ENCODE data around the gene DEFB125. TPM values are rescaled to one million over a fixed set of nuclear protein-coding genes. Genes with fewer than 3 reads are reported as not detected.

The DEFB125 gene
- total and polyA plus RNA-seq, 12 donors, result not detected

DNA sequence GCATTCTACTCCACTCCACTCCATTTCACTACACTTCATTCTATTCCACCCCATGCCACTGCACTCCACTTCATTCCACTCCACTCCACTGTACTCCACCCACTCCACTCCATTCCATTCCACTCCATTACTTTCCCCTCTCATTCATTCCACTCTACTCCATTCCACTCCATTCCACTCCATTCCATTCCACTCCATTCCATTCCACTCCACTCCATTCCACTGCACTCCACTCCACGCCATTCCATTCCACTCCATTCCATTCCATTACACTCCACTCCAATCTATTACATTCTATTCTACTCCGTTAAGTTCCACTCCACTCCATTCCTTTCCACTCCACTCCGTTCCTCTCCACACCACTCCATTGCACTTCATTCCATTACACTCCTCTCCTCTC lies 25.0 kb upstream of the DEFB125 start:
- no peaks in the 10 kb centered on the region for H3K4me1 ChIP-seq
- TF ChIP-seq, protein P1, sequence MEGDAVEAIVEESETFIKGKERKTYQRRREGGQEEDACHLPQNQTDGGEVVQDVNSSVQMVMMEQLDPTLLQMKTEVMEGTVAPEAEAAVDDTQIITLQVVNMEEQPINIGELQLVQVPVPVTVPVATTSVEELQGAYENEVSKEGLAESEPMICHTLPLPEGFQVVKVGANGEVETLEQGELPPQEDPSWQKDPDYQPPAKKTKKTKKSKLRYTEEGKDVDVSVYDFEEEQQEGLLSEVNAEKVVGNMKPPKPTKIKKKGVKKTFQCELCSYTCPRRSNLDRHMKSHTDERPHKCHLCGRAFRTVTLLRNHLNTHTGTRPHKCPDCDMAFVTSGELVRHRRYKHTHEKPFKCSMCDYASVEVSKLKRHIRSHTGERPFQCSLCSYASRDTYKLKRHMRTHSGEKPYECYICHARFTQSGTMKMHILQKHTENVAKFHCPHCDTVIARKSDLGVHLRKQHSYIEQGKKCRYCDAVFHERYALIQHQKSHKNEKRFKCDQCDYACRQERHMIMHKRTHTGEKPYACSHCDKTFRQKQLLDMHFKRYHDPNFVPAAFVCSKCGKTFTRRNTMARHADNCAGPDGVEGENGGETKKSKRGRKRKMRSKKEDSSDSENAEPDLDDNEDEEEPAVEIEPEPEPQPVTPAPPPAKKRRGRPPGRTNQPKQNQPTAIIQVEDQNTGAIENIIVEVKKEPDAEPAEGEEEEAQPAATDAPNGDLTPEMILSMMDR (IDR thresholded peaks at IDR 0.05), result no peak
- H3K4me3 ChIP-seq, result no peak overlapping the region
- ATAC-seq (peak in 2 of 8 donors; percentile 11 to 22), DNase-seq (no peak)
- 70 to 83% methylated on average over 3 of the region's 3 CpGs for WGBS, 2 donors
- H3K27ac ChIP-seq, result no peak overlapping the region
- intact Hi-C loops (cut with DNase I), result no loop called here
- no peaks in the 10 kb centered on the region for H3K36me3 ChIP-seq
- H3K27me3 ChIP-seq, result peaks cover 0 to 30% (median 5%) of the 10 kb centered on the region in 7 donors
- peaks cover 0 to 19% (median 0%) of the 10 kb centered on the region in 11 donors for H3K9me3 ChIP-seq

- Histone ChIP-seq H3K4me3 (no peak overlapping the region), H3K27ac (no peak overlapping the region), H3K27me3 (peaks cover 0 to 46% (median 16%) of the 10 kb centered on the region in 7 donors), H3K9me3 (peaks cover 0 to 19% (median 0%) of the 10 kb centered on the region in 11 donors), H3K36me3 (no peaks in the 10 kb centered on the region), H3K4me1 (no peaks in the 10 kb centered on the region)
- DNase-seq (no peak), ATAC-seq (no peak)
- WGBS, 2 donors, result 92% methylated on average over 3 of the region's 3 CpGs
- TF ChIP-seq, protein P1 (IDR thresholded peaks at IDR 0.05), result no peak
- intact Hi-C loops (cut with DNase I), result no loop called here
Measured at GRCh38 chr20:64026-64603, 23.4 kb upstream of the DEFB125 start.

DNA sequence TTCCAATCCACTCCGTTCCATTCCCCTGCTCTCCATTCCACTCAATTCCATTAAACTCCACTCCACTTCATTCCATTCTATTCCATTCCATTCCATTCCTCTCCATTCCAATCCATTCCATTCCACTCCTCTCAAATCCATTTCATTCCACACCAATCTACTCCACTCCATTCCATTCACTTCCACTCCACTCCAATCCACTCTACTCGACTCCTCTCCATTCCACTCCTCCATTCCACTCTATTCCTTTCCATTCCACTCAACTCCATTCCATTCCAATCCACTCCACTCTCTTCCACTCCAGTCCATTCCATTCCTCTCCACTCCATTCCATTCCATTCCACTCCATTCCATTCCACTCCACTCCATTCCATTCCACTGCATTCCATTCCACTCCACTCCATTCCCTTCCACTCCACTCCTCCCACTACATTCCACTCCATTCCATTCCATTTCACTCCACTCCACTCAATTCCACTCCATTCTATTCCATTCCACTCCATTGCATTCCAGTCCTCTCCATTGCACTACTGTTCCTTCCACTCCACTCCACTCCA lies 22.6 kb upstream of the DEFB125 start:
- Histone ChIP-seq H3K27ac (no peak overlapping the region), H3K9me3 (peaks cover 0 to 19% (median 0%) of the 10 kb centered on the region in 11 donors), H3K4me1 (no peaks in the 10 kb centered on the region), H3K27me3 (peaks cover 0 to 53% (median 23%) of the 10 kb centered on the region in 7 donors), H3K4me3 (no peak overlapping the region), H3K36me3 (no peaks in the 10 kb centered on the region)
- TF ChIP-seq, protein P1 (IDR thresholded peaks at IDR 0.05), result no peak
- no peak for DNase-seq
- ATAC-seq, result peak in 1 of 8 donors; percentile 55
- WGBS, 2 donors, result 82 to 84% methylated on average over 2 of the region's 2 CpGs
- intact Hi-C loops (cut with DNase I), result no loop called here

- TF ChIP-seq, protein P1 (IDR thresholded peaks at IDR 0.05), result no peak
- DNase-seq (no peak), ATAC-seq (no peak)
- intact Hi-C loops (cut with DNase I), result no loop called here
- Histone ChIP-seq H3K27ac (no peak overlapping the region), H3K27me3 (peaks cover 0 to 11% (median 3%) of the 10 kb centered on the region in 7 donors), H3K36me3 (no peaks in the 10 kb centered on the region), H3K9me3 (peaks cover 0 to 40% (median 4%) of the 10 kb centered on the region in 11 donors), H3K4me1 (no peaks in the 10 kb centered on the region), H3K4me3 (no peak overlapping the region)
- 47 to 56% methylated on average over 2 of the region's 2 CpGs for WGBS, 2 donors
Measured at GRCh38 chr20:77231-77630, 10.2 kb upstream of the DEFB125 start.

Data from heart right ventricle (tissue), 16 donors.